Measurements from ENCODE around the gene ZFPL1.

- TF ChIP-seq TARDBP (IDR thresholded peaks at IDR 0.05; ENCODE audit: borderline replicate concordance) (no peak), FOXM1 (IDR thresholded peaks at IDR 0.05; ENCODE audit: low read depth, low read length) (no peak), CTCF (IDR thresholded peaks at IDR 0.05 in 2 of 3, conservative IDR thresholded peaks at IDR 0.05 in 1 of 3; ENCODE audit: control insufficient read depth in 2 of 3, extremely low read depth in 1 of 3, insufficient read depth in 1 of 3, low read depth in 3 of 3, low read length in 3 of 3) (no peak), USF2 (IDR thresholded peaks at IDR 0.05; ENCODE audit: borderline replicate concordance, low read depth, low read length) (no peak), FOXK2 (IDR thresholded peaks at IDR 0.05) (no peak), STAT1 (conservative IDR thresholded peaks at IDR 0.05) (no peak), TCF12 (IDR thresholded peaks at IDR 0.05; ENCODE audit: low read depth, low read length) (no peak), REST (IDR thresholded peaks at IDR 0.05; ENCODE audit: low read depth, low read length) (no peak), CREM (IDR thresholded peaks at IDR 0.05; ENCODE audit: low read depth) (no peak)
Measured at GRCh38 chr11:65095427-65095826, 11.4 kb downstream of the ZFPL1 start.

Measured in GM12878 (cell line).